ENCODE data around the gene ACTRT2. TPM values are rescaled to one million over a fixed set of nuclear protein-coding genes. Genes with fewer than 3 reads are reported as not detected.

Gene ACTRT2
- total RNA-seq, 1 donor from 2014 or later = not detected

DNA sequence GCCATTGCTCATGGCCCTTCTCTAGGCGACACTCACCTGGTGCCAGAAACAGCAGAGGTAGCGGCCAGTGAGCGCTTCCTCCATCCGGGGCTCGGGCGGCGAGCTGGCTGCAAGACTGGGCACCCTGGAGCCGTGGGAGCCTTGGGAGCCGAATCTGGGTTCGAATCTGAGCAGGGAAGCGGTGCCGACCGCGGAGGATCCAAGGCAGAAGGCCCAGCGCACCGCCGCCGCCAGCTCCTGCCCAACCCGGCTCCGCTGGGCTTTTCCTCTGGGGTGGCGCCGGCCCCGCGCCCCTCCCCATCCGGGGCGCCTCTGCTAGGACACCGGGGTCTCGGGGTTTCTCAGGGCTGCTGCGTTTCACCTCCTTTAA lies 46.0 kb downstream of the ACTRT2 start:
- Mint-ChIP-seq H3K9me3 (ENCODE audit: unreplicated experiment) (no peaks in the 10 kb centered on the region), H3K4me3 (ENCODE audit: unreplicated experiment) (no peak overlapping the region), H3K4me1 (ENCODE audit: unreplicated experiment) (peaks cover 2% of the 10 kb centered on the region), H3K36me3 (ENCODE audit: low read depth, unreplicated experiment) (no peaks in the 10 kb centered on the region), H3K27me3 (ENCODE audit: unreplicated experiment) (peaks cover 16% of the 10 kb centered on the region), H3K27ac (ENCODE audit: unreplicated experiment) (no peak overlapping the region)
- no peak for DNase-seq (ENCODE audit: low spot score)
- TF ChIP-seq CTCF (IDR thresholded peaks at IDR 0.05; ENCODE audit: unreplicated experiment) = no peak

- no peak for DNase-seq (ENCODE audit: low spot score)
- no peak for TF ChIP-seq CTCF (IDR thresholded peaks at IDR 0.05; ENCODE audit: unreplicated experiment)
- H3K27me3 Mint-ChIP-seq (ENCODE audit: unreplicated experiment) = peaks cover 13% of the 10 kb centered on the region
Measured at GRCh38 chr1:3067671-3068563, 46.6 kb downstream of the ACTRT2 start.

GRCh38 chr1:3068564-3069431 lies 47.5 kb downstream of the ACTRT2 start, which contains the start of gene PRDM16:
Gene PRDM16 (plus strand): TSS chr1:3069203. CDS start chr1:3069260, 57 bp downstream.
- Mint-ChIP-seq H3K36me3 (ENCODE audit: low read depth, unreplicated experiment) (no peaks in the 10 kb centered on the region), H3K27me3 (ENCODE audit: unreplicated experiment) (peaks cover 13% of the 10 kb centered on the region), H3K9me3 (ENCODE audit: unreplicated experiment) (no peaks in the 10 kb centered on the region), H3K27ac (ENCODE audit: unreplicated experiment) (peak within 1 kb of the TSS; percentile 74), H3K4me3 (ENCODE audit: unreplicated experiment) (peak within 1 kb of the TSS; percentile 96), H3K4me1 (ENCODE audit: unreplicated experiment) (peaks cover 2% of the 10 kb centered on the region)
- DNase-seq (ENCODE audit: low spot score) = peak; percentile 39
- TF ChIP-seq CTCF (IDR thresholded peaks at IDR 0.05; ENCODE audit: unreplicated experiment) = no peak

More at GRCh38 chr1:3067671-3068563, 46.6 kb downstream of the ACTRT2 start:
- Mint-ChIP-seq H3K36me3 (ENCODE audit: low read depth, unreplicated experiment) (no peaks in the 10 kb centered on the region), H3K9me3 (ENCODE audit: unreplicated experiment) (no peaks in the 10 kb centered on the region), H3K4me3 (ENCODE audit: unreplicated experiment) (no peak overlapping the region), H3K4me1 (ENCODE audit: unreplicated experiment) (peaks cover 2% of the 10 kb centered on the region), H3K27ac (ENCODE audit: unreplicated experiment) (no peak overlapping the region)

GRCh38 chr1:3069491-3070308 lies 48.4 kb downstream of the ACTRT2 start:
- peak; percentile 51 for DNase-seq (ENCODE audit: low spot score)
- H3K27ac Mint-ChIP-seq (ENCODE audit: unreplicated experiment) = no peak overlapping the region
- TF ChIP-seq CTCF (IDR thresholded peaks at IDR 0.05; ENCODE audit: unreplicated experiment) = no peak
- H3K4me1 Mint-ChIP-seq (ENCODE audit: unreplicated experiment) = no peaks in the 10 kb centered on the region
- peaks cover 13% of the 10 kb centered on the region for H3K27me3 Mint-ChIP-seq (ENCODE audit: unreplicated experiment)
- H3K36me3 Mint-ChIP-seq (ENCODE audit: low read depth, unreplicated experiment) = no peaks in the 10 kb centered on the region
- H3K4me3 Mint-ChIP-seq (ENCODE audit: unreplicated experiment) = peak overlapping the region; percentile 86
- H3K9me3 Mint-ChIP-seq (ENCODE audit: unreplicated experiment) = no peaks in the 10 kb centered on the region

All from endothelial cell (in vitro differentiated cells).